HCT116 (cell line): Measurements from ENCODE around the gene EIF5A2.
"Not testable (repeated sequence)": the region's sequence is repeated elsewhere in the genome, so short reads cannot be mapped to it uniquely, and the experiment has no call there.

ENCODE experiments used
- EZH2 ChIP-seq: fragments of 200-600 bp; sonication (generic); IDR thresholded peaks from 2 replicates; pipeline ENCODE4 v1.6.1; 2017; ENCODE audit warnings: antibody characterized with exemption, mixed run types
- RAD21 ChIP-seq: IDR thresholded peaks from 2 replicates; pipeline ENCODE4 v1.6.1; 2012; ENCODE audit warnings: low read depth, mild to moderate bottlenecking

- TF ChIP-seq RAD21, EZH2: not testable (repeated sequence)
These were observed 12.1 kb downstream of the EIF5A2 start for GRCh38 chr3:170896333-170896732.
